KMS-11 (cell line): Measurements from ENCODE around the gene CPT2.

ENCODE experiments used
- H2AFZ ChIP-seq: fragments of 200-600 bp; sonication (generic); 2 replicates; pipeline ENCODE4 v1.6.1; 2016; ENCODE audit warnings: antibody characterized with exemption, mixed run types, low read depth
- H3K27ac ChIP-seq: fragments of 200-600 bp; sonication (generic); 2 replicates; pipeline ENCODE4 v1.6.1; 2016; ENCODE audit warnings: mild to moderate bottlenecking, mixed run types
- H3K27me3 ChIP-seq: fragments of 200-600 bp; sonication (generic); 2 replicates; pipeline ENCODE4 v1.6.1; 2017; ENCODE audit warnings: mild to moderate bottlenecking, low read depth, mixed run types, moderate library complexity; ENCODE audit not compliant: insufficient read depth
- H3K36me3 ChIP-seq: fragments of 200-600 bp; sonication (generic); 2 replicates; pipeline ENCODE4 v1.6.1; 2017; ENCODE audit warnings: mild to moderate bottlenecking, mixed run types; ENCODE audit not compliant: insufficient read depth
- H3K4me1 ChIP-seq: fragments of 200-600 bp; sonication (generic); 2 replicates; pipeline ENCODE4 v1.6.1; 2016; ENCODE audit warnings: mild to moderate bottlenecking, low read depth, mixed run types; ENCODE audit not compliant: poor library complexity, severe bottlenecking
- H3K4me2 ChIP-seq: fragments of 200-600 bp; sonication (generic); 2 replicates; pipeline ENCODE4 v1.7.0; 2016; ENCODE audit warnings: mild to moderate bottlenecking, mixed run types
- H3K4me3 ChIP-seq: fragments of 200-600 bp; sonication (generic); IDR thresholded peaks from 2 replicates; pipeline ENCODE4 v1.6.1; 2017; ENCODE audit warnings: low read depth, low read length, mixed read lengths; ENCODE audit not compliant: insufficient read depth
- H3K79me2 ChIP-seq: fragments of 200-600 bp; sonication (generic); 2 replicates; pipeline ENCODE4 v1.6.1; 2016; ENCODE audit warnings: low read depth, mixed run types; ENCODE audit not compliant: insufficient read depth
- H3K9ac ChIP-seq: fragments of 200-600 bp; sonication (generic); 2 replicates; pipeline ENCODE4 v1.6.1; 2016; ENCODE audit warnings: mild to moderate bottlenecking, mixed run types
- H4K20me1 ChIP-seq: fragments of 200-600 bp; sonication (generic); 2 replicates; pipeline ENCODE4 v1.6.1; 2016; ENCODE audit warnings: mild to moderate bottlenecking, mixed run types; ENCODE audit not compliant: insufficient read depth
- CTCF ChIP-seq: fragments of 200-600 bp; sonication (generic); conservative IDR thresholded peaks from 2 replicates; pipeline ENCODE4 v1.6.1; 2017; ENCODE audit warnings: low read depth, mild to moderate bottlenecking, antibody characterized with exemption, low read length, moderate library complexity, mixed read lengths

CPT2 gene

GRCh38 chr1:53237638-53238037 is 41.0 kb downstream of the CPT2 start:
- Histone ChIP-seq H3K27me3 (no peaks in the 10 kb centered on the region), H3K4me3 (peak overlapping the region; percentile 81), H3K36me3 (peaks cover 11% of the 10 kb centered on the region; the same call in 1 of the 2 replicates), H3K9ac (peak overlapping the region; percentile 84), H3K4me2 (peak overlapping the region; percentile 94), H3K79me2 (peaks cover 32% of the 10 kb centered on the region), H2AFZ (peak overlapping the region; percentile 59), H4K20me1 (no peaks in the 10 kb centered on the region), H3K4me1 (peaks cover 11% of the 10 kb centered on the region), H3K27ac (peak overlapping the region; percentile 54)
- TF ChIP-seq CTCF: no peak

DNA sequence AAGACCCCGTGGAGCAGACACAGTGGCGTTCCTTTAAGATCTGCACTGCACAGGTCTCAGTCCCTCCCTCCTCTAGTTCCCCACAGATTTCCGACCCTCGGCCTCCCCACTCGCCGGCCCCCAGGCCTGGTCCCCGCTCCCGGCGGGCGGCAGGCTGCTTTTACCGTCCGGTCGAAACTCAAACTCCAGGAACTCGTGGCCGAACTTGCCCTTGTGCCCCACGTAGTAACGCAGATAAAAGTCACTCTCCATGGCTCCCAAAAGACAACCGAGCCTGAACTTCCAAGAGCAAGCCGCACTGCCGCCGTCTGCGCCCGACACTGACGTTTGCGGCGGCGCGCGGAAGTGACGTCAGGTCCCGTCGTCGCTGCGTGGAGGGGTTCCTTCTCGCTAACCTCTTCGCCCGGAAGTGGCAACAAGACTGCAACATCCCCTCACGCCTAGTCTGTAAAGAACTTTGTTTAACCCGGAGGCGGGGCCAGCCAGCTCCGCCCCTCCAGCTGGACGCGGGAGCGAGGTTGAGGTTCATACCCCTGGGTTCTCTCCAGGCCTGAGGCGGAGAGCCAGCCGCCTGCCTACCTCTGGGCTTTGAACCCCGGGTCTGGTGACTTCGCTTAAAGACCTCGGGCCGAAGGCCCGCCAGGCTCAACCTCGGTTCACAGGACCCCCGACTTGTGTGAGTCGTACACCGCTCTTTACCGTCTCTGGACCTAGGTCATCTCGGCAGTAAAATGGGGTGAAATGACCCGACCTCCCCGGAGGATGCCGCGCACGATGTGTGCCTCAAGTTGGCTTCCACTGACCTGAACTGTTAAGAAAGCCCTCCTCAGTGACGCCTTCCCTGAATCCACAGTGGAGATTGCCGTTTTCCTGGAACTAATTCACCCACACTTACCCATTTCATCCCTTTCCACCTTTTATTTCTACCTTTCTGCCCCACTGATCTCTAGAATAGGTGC is 41.9 kb downstream of the CPT2 start, which contains the start of gene MAGOH:
MAGOH (minus strand) TSS at position 322 of the 959 bp plus-strand sequence; CDS start at position 252, 70 bp downstream.
- peak within 1 kb of the TSS; percentile 94 for H3K4me2 ChIP-seq
- no peaks in the 10 kb centered on the region for H4K20me1 ChIP-seq
- no peaks in the 10 kb centered on the region for H3K27me3 ChIP-seq
- no peak for TF ChIP-seq CTCF
- peaks cover 32% of the 10 kb centered on the region for H3K79me2 ChIP-seq
- peak within 1 kb of the TSS; percentile 54 for H3K27ac ChIP-seq
- peaks cover 4% of the 10 kb centered on the region; the same call in 1 of the 2 replicates for H3K36me3 ChIP-seq
- peak within 1 kb of the TSS; percentile 59 for H2AFZ ChIP-seq
- peaks cover 11% of the 10 kb centered on the region for H3K4me1 ChIP-seq
- peak within 1 kb of the TSS; percentile 84 for H3K9ac ChIP-seq
- H3K4me3 ChIP-seq: peak within 1 kb of the TSS; percentile 81

DNA sequence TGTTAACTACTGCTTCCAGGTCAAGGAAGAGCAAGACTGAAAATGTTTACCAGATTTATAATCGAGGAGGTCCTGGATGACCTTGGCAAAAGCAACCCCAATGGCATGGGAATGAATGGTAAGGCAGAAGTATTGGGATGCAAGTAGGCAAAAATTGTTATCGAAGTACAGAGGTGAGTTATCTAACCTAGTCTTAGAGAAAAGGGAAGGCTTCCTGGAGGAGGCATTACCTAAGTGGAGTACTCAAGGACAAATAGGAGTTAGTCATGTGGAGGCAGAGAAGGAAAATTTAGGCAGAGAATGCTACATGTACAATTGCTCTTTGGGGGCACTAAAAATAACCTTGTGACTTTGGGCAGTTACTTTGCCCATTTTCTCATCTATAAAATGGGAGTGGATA is 45.2 kb downstream of the CPT2 start:
- peaks cover 9% of the 10 kb centered on the region for H3K4me1 ChIP-seq
- H3K36me3 ChIP-seq: no peaks in the 10 kb centered on the region; the same call in 1 of the 2 replicates
- no peak overlapping the region for H3K4me2 ChIP-seq
- H3K9ac ChIP-seq: no peak overlapping the region
- H4K20me1 ChIP-seq: no peaks in the 10 kb centered on the region
- no peak overlapping the region for H2AFZ ChIP-seq
- no peak for TF ChIP-seq CTCF
- peaks cover 15% of the 10 kb centered on the region for H3K79me2 ChIP-seq
- H3K27me3 ChIP-seq: no peaks in the 10 kb centered on the region
- no peak overlapping the region for H3K27ac ChIP-seq
- H3K4me3 ChIP-seq: no peak overlapping the region

DNA sequence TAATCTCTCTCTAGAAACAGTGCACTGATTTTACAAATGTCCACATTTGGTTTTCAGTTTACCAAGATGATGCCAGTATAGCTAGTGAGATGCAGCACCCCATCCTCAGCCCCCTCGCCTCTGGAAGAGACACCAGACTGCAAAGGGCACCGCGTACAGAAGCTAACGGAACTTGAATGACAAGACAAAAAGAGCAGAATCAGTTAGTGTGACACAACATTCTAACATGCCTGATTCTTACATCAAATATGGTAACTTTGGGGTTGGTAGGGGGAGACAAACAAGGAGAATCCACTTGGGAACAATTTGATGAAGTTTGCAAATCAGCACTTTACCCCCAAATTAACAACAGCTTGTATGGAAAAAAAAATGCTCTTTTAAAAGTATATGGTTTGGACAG is 45.8 kb downstream of the CPT2 start:
- no peak overlapping the region for H3K4me3 ChIP-seq
- H3K79me2 ChIP-seq: peaks cover 9% of the 10 kb centered on the region
- no peaks in the 10 kb centered on the region for H4K20me1 ChIP-seq
- no peaks in the 10 kb centered on the region; the same call in 1 of the 2 replicates for H3K36me3 ChIP-seq
- no peak for TF ChIP-seq CTCF
- no peak overlapping the region for H3K4me2 ChIP-seq
- H3K4me1 ChIP-seq: peaks cover 4% of the 10 kb centered on the region
- H3K27ac ChIP-seq: no peak overlapping the region
- no peaks in the 10 kb centered on the region for H3K27me3 ChIP-seq
- no peak overlapping the region for H2AFZ ChIP-seq
- H3K9ac ChIP-seq: no peak overlapping the region
